Measurements from ENCODE around the gene SDC3. TPM values are rescaled to one million over a fixed set of nuclear protein-coding genes. Genes with fewer than 3 reads are reported as not detected.

Gene SDC3
- total RNA-seq, 4 donors from 2014 or later: 7.7 to 16.7 (median 15.1) TPM

DNA sequence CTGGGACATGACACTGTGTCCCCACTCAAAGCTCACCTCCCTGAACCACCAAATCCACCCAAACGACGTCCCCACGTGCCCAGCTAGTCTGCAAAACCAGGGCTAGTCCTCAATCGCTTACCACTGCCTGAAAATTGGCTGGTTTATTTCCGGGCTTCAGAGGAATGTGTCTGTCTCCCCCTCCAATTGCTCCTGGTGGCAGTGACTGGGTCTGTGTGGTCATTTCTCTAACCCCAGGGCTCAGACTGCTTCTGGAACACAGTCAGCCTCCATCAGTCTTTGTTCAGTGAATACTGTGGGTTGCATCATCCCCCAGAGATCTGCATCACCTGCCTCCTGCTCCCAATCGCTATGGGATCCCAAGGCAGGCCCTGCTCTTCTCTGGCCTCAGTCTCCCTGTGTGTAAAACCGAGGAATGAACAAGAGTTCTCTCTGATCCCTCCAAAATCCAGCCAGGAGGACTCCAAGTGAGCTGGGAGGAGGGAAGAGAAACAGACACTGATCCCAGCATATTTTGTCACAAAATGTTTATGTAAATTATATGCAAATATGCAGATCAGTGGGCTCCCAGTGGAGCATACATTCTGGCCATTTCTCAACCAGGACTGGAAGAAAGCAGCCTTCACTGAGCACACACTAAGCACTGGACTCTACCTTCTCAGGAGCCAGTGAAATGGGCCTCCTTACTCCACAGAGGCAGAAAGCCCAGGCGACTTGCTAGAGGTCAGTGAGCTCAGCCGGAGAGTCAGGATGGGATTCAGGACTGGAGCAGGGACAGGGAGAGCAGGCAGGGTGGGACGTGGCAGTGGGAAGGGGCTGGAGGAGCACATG is 20.9 kb downstream of the SDC3 start:
- Histone ChIP-seq H3K36me3 (no peaks in the 10 kb centered on the region), H3K4me3 (no peak overlapping the region), H3K27me3 (no peaks in the 10 kb centered on the region), H3K9me3 (no peaks in the 10 kb centered on the region), H3K27ac (no peak overlapping the region), H3K4me1 (peaks cover 14% of the 10 kb centered on the region)
- 75% methylated on average over 8 of the region's 10 CpGs for WGBS
- DNase-seq (ENCODE audit: low spot score in 2 of 2): no peak
- TF ChIP-seq POLR2AphosphoS5 (IDR thresholded peaks at IDR 0.05) (no peak), EP300 (IDR thresholded peaks at IDR 0.05) (no peak)

GRCh38 chr1:30886710-30887428 is 21.7 kb downstream of the SDC3 start:
- no peak for TF ChIP-seq EP300 (IDR thresholded peaks at IDR 0.05)
- no peak for TF ChIP-seq POLR2A (IDR thresholded peaks at IDR 0.05)
- no peak for TF ChIP-seq POLR2AphosphoS5 (IDR thresholded peaks at IDR 0.05)
- TF ChIP-seq CTCF (IDR thresholded peaks at IDR 0.05): no peak
- WGBS: 90% methylated on average over 10 of the region's 12 CpGs
- Histone ChIP-seq H3K4me1 (peaks cover 14% of the 10 kb centered on the region), H3K27me3 (no peaks in the 10 kb centered on the region), H3K9me3 (no peaks in the 10 kb centered on the region), H3K4me3 (no peak overlapping the region), H3K27ac (no peak overlapping the region), H3K36me3 (no peaks in the 10 kb centered on the region)
- DNase-seq (ENCODE audit: low spot score in 2 of 2): no peak

- H3K27me3 ChIP-seq: no peaks in the 10 kb centered on the region
- H3K27ac ChIP-seq: no peak overlapping the region
- DNase-seq (ENCODE audit: low spot score in 2 of 2): no peak
- TF ChIP-seq POLR2A (IDR thresholded peaks at IDR 0.05): no peak
- TF ChIP-seq CTCF (IDR thresholded peaks at IDR 0.05): no peak
- TF ChIP-seq POLR2AphosphoS5 (IDR thresholded peaks at IDR 0.05): no peak
- no peak for TF ChIP-seq EP300 (IDR thresholded peaks at IDR 0.05)
- WGBS: 76% methylated on average over 12 of the region's 17 CpGs
- no peak overlapping the region for H3K4me3 ChIP-seq
- H3K4me1 ChIP-seq: peaks cover 14% of the 10 kb centered on the region
- H3K36me3 ChIP-seq: no peaks in the 10 kb centered on the region
- H3K9me3 ChIP-seq: no peaks in the 10 kb centered on the region
Observed at GRCh38 chr1:30885570-30886522, 22.7 kb downstream of the SDC3 start.

DNA sequence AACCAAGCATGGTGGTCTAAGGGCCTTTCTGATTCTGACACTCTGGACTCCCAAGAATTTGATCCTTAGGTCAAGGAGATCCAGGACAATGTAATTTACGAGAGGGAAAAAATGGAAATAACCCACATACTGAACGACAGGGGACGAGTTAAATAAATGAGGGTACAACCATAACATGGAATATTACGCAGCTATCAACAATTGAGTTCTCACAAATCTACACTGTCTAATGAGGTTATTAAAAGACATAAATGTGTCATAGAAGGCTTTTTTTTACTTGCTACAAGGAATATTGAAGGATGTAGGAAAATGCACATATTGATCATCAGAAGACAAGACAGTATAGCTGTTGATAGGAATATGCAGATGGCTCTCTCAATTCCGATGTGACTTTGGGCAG is 23.8 kb downstream of the SDC3 start:
- Histone ChIP-seq H3K36me3 (no peaks in the 10 kb centered on the region), H3K9me3 (no peaks in the 10 kb centered on the region), H3K27me3 (no peaks in the 10 kb centered on the region), H3K4me1 (peaks cover 14% of the 10 kb centered on the region), H3K4me3 (no peak overlapping the region), H3K27ac (no peak overlapping the region)
- no peak for TF ChIP-seq EP300 (IDR thresholded peaks at IDR 0.05)
- TF ChIP-seq CTCF (IDR thresholded peaks at IDR 0.05): no peak
- no peak for TF ChIP-seq POLR2A (IDR thresholded peaks at IDR 0.05)
- TF ChIP-seq POLR2AphosphoS5 (IDR thresholded peaks at IDR 0.05): no peak
- WGBS: 90% methylated on average over 5 of the region's 5 CpGs
- no peak for DNase-seq (ENCODE audit: low spot score in 2 of 2)

GRCh38 chr1:30883389-30884172 is 25.0 kb downstream of the SDC3 start:
- WGBS: 81% methylated on average over 12 of the region's 18 CpGs
- no peak overlapping the region for H3K27ac ChIP-seq

More at GRCh38 chr1:30883389-30884172, 25.0 kb downstream of the SDC3 start:
- no peak overlapping the region for H3K4me3 ChIP-seq
- peaks cover 10% of the 10 kb centered on the region for H3K4me1 ChIP-seq
- no peaks in the 10 kb centered on the region for H3K9me3 ChIP-seq
- DNase-seq (ENCODE audit: low spot score in 2 of 2): no peak
- H3K27me3 ChIP-seq: no peaks in the 10 kb centered on the region
- TF ChIP-seq EP300 (IDR thresholded peaks at IDR 0.05) (no peak), CTCF (IDR thresholded peaks at IDR 0.05) (no peak), POLR2AphosphoS5 (IDR thresholded peaks at IDR 0.05) (no peak), POLR2A (IDR thresholded peaks at IDR 0.05) (no peak)
- no peaks in the 10 kb centered on the region for H3K36me3 ChIP-seq
